ENCODE data around the gene PNPLA5.
A peak's percentile ranks its signal among the peaks of the same experiment; 100 is the strongest.

PNPLA5 gene

GRCh38 chr22:43831561-43832392, 60.0 kb downstream of the PNPLA5 start:
- no peak overlapping the region for H3K9ac ChIP-seq (ENCODE audit: low read length)
- H3K27me3 ChIP-seq (replicated peaks; ENCODE audit: control insufficient read depth, insufficient read depth, low read length) = no peaks in the 10 kb centered on the region
- H3K4me1 ChIP-seq (ENCODE audit: control insufficient read depth, insufficient read depth, low read length) = peaks cover 30% of the 10 kb centered on the region
- H3K9me3 ChIP-seq (ENCODE audit: control insufficient read depth, low read length) = no peaks in the 10 kb centered on the region
- H3K36me3 ChIP-seq (ENCODE audit: control insufficient read depth, insufficient read depth, low read length, severe bottlenecking) = no peaks in the 10 kb centered on the region
- DNase-seq (ENCODE audit: low read depth) = no peak
- H3K4me3 ChIP-seq (ENCODE audit: low read length) = no peak overlapping the region

- Histone ChIP-seq H3K9me3 (ENCODE audit: control insufficient read depth, low read length) (no peaks in the 10 kb centered on the region), H3K4me1 (ENCODE audit: control insufficient read depth, insufficient read depth, low read length) (peaks cover 37% of the 10 kb centered on the region), H3K9ac (ENCODE audit: low read length) (no peak overlapping the region), H3K4me3 (ENCODE audit: low read length) (no peak overlapping the region), H3K36me3 (ENCODE audit: control insufficient read depth, insufficient read depth, low read length, severe bottlenecking) (no peaks in the 10 kb centered on the region), H3K27me3 (replicated peaks; ENCODE audit: control insufficient read depth, insufficient read depth, low read length) (no peaks in the 10 kb centered on the region)
- DNase-seq (ENCODE audit: low read depth) = no peak
Measured at GRCh38 chr22:43830931-43831560, 60.8 kb downstream of the PNPLA5 start.

GRCh38 chr22:43829904-43830851, 61.6 kb downstream of the PNPLA5 start:
- H3K4me3 ChIP-seq (ENCODE audit: low read length) = peak overlapping the region; percentile 35

More at GRCh38 chr22:43829904-43830851, 61.6 kb downstream of the PNPLA5 start:
- Histone ChIP-seq H3K36me3 (ENCODE audit: control insufficient read depth, insufficient read depth, low read length, severe bottlenecking) (no peaks in the 10 kb centered on the region), H3K9me3 (ENCODE audit: control insufficient read depth, low read length) (no peaks in the 10 kb centered on the region), H3K27me3 (replicated peaks; ENCODE audit: control insufficient read depth, insufficient read depth, low read length) (no peaks in the 10 kb centered on the region), H3K9ac (ENCODE audit: low read length) (peak overlapping the region; percentile 62), H3K4me1 (ENCODE audit: control insufficient read depth, insufficient read depth, low read length) (peaks cover 39% of the 10 kb centered on the region)
- peak; percentile 48 for DNase-seq (ENCODE audit: low read depth)

Data from adipocyte (in vitro differentiated cells).